OCI-LY3 (cell line): Measurements from ENCODE around the gene S1PR5.

ENCODE experiments used
- EZH2phosphoT487 ChIP-seq: fragments of 200-600 bp; shearing (Covaris generic); IDR thresholded peaks from 2 replicates; pipeline ENCODE4 v1.6.1; 2018; ENCODE audit warnings: antibody characterized with exemption, mixed run types, low read depth
- TF ChIP-seq, protein P1 (sequence below): fragments of 200-600, 300-600 bp; sonication (generic); IDR thresholded peaks from 2 replicates; pipeline ENCODE4 v1.5.1; 2014; ENCODE audit warnings: antibody characterized with exemption, low read length, low read depth

- TF ChIP-seq, protein P1, sequence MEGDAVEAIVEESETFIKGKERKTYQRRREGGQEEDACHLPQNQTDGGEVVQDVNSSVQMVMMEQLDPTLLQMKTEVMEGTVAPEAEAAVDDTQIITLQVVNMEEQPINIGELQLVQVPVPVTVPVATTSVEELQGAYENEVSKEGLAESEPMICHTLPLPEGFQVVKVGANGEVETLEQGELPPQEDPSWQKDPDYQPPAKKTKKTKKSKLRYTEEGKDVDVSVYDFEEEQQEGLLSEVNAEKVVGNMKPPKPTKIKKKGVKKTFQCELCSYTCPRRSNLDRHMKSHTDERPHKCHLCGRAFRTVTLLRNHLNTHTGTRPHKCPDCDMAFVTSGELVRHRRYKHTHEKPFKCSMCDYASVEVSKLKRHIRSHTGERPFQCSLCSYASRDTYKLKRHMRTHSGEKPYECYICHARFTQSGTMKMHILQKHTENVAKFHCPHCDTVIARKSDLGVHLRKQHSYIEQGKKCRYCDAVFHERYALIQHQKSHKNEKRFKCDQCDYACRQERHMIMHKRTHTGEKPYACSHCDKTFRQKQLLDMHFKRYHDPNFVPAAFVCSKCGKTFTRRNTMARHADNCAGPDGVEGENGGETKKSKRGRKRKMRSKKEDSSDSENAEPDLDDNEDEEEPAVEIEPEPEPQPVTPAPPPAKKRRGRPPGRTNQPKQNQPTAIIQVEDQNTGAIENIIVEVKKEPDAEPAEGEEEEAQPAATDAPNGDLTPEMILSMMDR = no peak
- TF ChIP-seq EZH2phosphoT487 = no peak
Observed at GRCh38 chr19:10486551-10486950, 30.7 kb downstream of the S1PR5 start.
